ENCODE results near the gene MAFB. TPM values are rescaled to one million over a fixed set of nuclear protein-coding genes. Genes with fewer than 3 reads are reported as not detected.

Gene MAFB
- total and polyA plus RNA-seq, 2 donors from 2014 or later = 10.4 to 39.6 TPM

GRCh38 chr20:40720826-40721225 lies 31.8 kb upstream of the MAFB start:
- TF ChIP-seq CTCF (IDR thresholded peaks at IDR 0.05; ENCODE audit: borderline replicate concordance, extremely low read depth, insufficient read depth) = no peak
- intact Hi-C loops (cut with DNase I) = no loop called here
- Histone ChIP-seq H3K4me1 (ENCODE audit: control insufficient read depth in 2 of 3, insufficient read depth in 2 of 3, low read depth in 1 of 3, low read length in 3 of 3) (no peaks in the 10 kb centered on the region), H3K4me3 (ENCODE audit: low read length in 3 of 3) (no peak overlapping the region), H3K27ac (ENCODE audit: low read depth in 2 of 2, low read length in 2 of 2) (no peak overlapping the region), H3K36me3 (ENCODE audit: control insufficient read depth in 2 of 3, insufficient read depth in 3 of 3, low read length in 3 of 3) (no peaks in the 10 kb centered on the region), H3K9me3 (ENCODE audit: control insufficient read depth in 2 of 3, insufficient read depth in 1 of 3, low read length in 3 of 3) (no peaks in the 10 kb centered on the region), H3K9ac (ENCODE audit: low read length in 3 of 3) (no peak overlapping the region), H3K27me3 (ENCODE audit: control insufficient read depth, insufficient read depth, low read length) (no peaks in the 10 kb centered on the region)
- DNase-seq (no peak), FAIRE-seq (no peak)

GRCh38 chr20:40720099-40720498 lies 31.1 kb upstream of the MAFB start:
- intact Hi-C loops (cut with DNase I) = no loop called here

GRCh38 chr20:40718982-40719729 lies 30.1 kb upstream of the MAFB start:
- no peak for FAIRE-seq
- no peak for TF ChIP-seq CTCF (IDR thresholded peaks at IDR 0.05; ENCODE audit: borderline replicate concordance, extremely low read depth, insufficient read depth)
- intact Hi-C loops (cut with DNase I) = no loop called here
- Histone ChIP-seq H3K4me1 (ENCODE audit: control insufficient read depth in 2 of 3, insufficient read depth in 2 of 3, low read depth in 1 of 3, low read length in 3 of 3) (no peaks in the 10 kb centered on the region), H3K4me3 (ENCODE audit: low read length in 3 of 3) (no peak overlapping the region), H3K9ac (ENCODE audit: low read length in 3 of 3) (no peak overlapping the region), H3K27ac (ENCODE audit: low read depth in 2 of 2, low read length in 2 of 2) (no peak overlapping the region), H3K36me3 (ENCODE audit: control insufficient read depth in 2 of 3, insufficient read depth in 3 of 3, low read length in 3 of 3) (no peaks in the 10 kb centered on the region), H3K27me3 (ENCODE audit: control insufficient read depth, insufficient read depth, low read length) (no peaks in the 10 kb centered on the region), H3K9me3 (ENCODE audit: control insufficient read depth in 2 of 3, insufficient read depth in 1 of 3, low read length in 3 of 3) (no peaks in the 10 kb centered on the region)
- DNase-seq = no peak

More at GRCh38 chr20:40720099-40720498, 31.1 kb upstream of the MAFB start:
- H3K9ac ChIP-seq (ENCODE audit: low read length in 3 of 3) = no peak overlapping the region
- FAIRE-seq = no peak
- H3K36me3 ChIP-seq (ENCODE audit: control insufficient read depth in 2 of 3, insufficient read depth in 3 of 3, low read length in 3 of 3) = no peaks in the 10 kb centered on the region
- no peaks in the 10 kb centered on the region for H3K9me3 ChIP-seq (ENCODE audit: control insufficient read depth in 2 of 3, insufficient read depth in 1 of 3, low read length in 3 of 3)
- TF ChIP-seq CTCF (IDR thresholded peaks at IDR 0.05; ENCODE audit: borderline replicate concordance, extremely low read depth, insufficient read depth) = no peak
- no peak for DNase-seq
- no peaks in the 10 kb centered on the region for H3K27me3 ChIP-seq (ENCODE audit: control insufficient read depth, insufficient read depth, low read length)
- H3K27ac ChIP-seq (ENCODE audit: low read depth in 2 of 2, low read length in 2 of 2) = no peak overlapping the region
- H3K4me1 ChIP-seq (ENCODE audit: control insufficient read depth in 2 of 3, insufficient read depth in 2 of 3, low read depth in 1 of 3, low read length in 3 of 3) = no peaks in the 10 kb centered on the region
- H3K4me3 ChIP-seq (ENCODE audit: low read length in 3 of 3) = no peak overlapping the region

All from kidney (tissue), 14 donors.